ENCODE data around the gene EPRS1. TPM values are rescaled to one million over a fixed set of nuclear protein-coding genes. Genes with fewer than 3 reads are reported as not detected.

Gene EPRS1
- polyA plus RNA-seq, 1 experiment, result 129 TPM

DNA sequence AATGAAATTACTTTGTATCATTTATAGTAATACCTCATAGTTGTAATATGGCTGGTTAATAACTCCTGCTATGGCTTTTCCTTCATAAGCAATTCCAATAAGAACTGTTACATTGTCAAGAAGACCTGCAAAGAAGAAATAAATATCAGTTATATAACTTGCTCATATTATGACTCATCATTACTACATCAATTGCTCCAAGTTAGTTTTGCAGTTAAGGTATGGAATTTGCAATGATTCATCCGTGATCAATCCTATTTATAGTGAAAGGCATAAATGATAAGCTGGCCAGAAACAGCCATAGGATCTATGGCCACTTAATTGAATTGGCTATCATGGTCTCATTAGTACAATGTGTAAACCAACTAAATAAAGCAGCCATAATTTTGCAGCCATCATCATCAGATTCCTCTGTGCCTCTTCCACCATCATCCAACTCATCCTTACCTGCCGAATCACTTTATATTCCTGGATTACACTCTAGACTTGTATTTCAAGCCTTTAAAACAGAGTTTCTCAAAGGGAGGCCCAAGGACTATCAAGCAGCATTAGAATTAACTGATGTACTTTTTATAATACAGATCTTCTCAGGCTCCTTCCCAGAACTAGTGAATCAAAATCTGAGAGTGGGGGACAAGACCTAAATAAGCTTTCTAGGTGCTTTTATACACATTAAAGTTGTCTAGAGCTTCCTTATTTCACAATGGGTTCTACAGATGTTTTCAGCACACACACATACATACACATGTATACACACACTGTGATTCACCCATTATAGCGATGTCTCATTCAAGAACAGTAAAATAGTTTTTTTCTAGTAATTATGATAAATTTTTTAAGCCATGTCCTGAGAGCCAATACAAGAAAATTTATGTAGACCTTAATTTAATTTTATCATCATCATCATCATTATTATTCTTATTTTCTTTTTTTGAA is 21.2 kb upstream of the EPRS1 start:
- Histone ChIP-seq H3K9me3 (ENCODE audit: control insufficient read depth, insufficient read depth, low read length) (no peaks in the 10 kb centered on the region), H3K27ac (ENCODE audit: low read depth, low read length) (no peak overlapping the region), H3K4me3 (ENCODE audit: low read depth, low read length) (no peak overlapping the region), H3K27me3 (ENCODE audit: control insufficient read depth, insufficient read depth, low read length) (no peaks in the 10 kb centered on the region)
- DNase-seq (ENCODE audit: low read depth, low spot score), result no peak
- CTCF ChIA-PET, result no interaction called here
- TF ChIP-seq, protein P1, sequence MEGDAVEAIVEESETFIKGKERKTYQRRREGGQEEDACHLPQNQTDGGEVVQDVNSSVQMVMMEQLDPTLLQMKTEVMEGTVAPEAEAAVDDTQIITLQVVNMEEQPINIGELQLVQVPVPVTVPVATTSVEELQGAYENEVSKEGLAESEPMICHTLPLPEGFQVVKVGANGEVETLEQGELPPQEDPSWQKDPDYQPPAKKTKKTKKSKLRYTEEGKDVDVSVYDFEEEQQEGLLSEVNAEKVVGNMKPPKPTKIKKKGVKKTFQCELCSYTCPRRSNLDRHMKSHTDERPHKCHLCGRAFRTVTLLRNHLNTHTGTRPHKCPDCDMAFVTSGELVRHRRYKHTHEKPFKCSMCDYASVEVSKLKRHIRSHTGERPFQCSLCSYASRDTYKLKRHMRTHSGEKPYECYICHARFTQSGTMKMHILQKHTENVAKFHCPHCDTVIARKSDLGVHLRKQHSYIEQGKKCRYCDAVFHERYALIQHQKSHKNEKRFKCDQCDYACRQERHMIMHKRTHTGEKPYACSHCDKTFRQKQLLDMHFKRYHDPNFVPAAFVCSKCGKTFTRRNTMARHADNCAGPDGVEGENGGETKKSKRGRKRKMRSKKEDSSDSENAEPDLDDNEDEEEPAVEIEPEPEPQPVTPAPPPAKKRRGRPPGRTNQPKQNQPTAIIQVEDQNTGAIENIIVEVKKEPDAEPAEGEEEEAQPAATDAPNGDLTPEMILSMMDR (IDR thresholded peaks at IDR 0.05; ENCODE audit: low read depth, low read length), result no peak
- POLR2A ChIA-PET, result interaction anchor here (1.0 kb wide), 1 partner anchor 22 kb away, joined by 3 read pairs; the partner anchor contains the start of gene BPNT1

DNA sequence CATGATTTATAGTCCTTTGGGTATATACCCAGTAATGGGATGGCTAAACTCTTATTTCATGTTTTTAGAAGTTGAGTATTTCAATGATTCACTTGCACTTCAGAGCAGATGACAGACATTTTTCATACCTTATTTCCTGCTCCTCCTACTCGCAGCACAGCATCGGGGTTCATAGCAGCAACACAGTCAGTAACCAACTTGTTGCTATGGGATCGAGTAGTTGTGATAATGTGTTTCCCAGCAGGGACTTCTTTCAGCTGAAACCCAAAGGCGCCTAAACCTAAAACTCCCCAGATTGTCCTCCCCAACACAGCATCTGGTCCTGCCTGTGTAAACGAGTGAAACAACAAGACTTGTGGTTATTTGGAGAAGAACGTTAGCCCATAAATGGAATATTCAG is 16.3 kb upstream of the EPRS1 start:
- Histone ChIP-seq H3K27ac (ENCODE audit: low read depth, low read length) (no peak overlapping the region), H3K9me3 (ENCODE audit: control insufficient read depth, insufficient read depth, low read length) (no peaks in the 10 kb centered on the region), H3K27me3 (ENCODE audit: control insufficient read depth, insufficient read depth, low read length) (no peaks in the 10 kb centered on the region), H3K4me3 (ENCODE audit: low read depth, low read length) (no peak overlapping the region)
- DNase-seq (ENCODE audit: low read depth, low spot score), result no peak
- POLR2A ChIA-PET, result no interaction called here
- TF ChIP-seq, protein P1 (IDR thresholded peaks at IDR 0.05; ENCODE audit: low read depth, low read length), result no peak
- CTCF ChIA-PET, result no interaction called here

DNA sequence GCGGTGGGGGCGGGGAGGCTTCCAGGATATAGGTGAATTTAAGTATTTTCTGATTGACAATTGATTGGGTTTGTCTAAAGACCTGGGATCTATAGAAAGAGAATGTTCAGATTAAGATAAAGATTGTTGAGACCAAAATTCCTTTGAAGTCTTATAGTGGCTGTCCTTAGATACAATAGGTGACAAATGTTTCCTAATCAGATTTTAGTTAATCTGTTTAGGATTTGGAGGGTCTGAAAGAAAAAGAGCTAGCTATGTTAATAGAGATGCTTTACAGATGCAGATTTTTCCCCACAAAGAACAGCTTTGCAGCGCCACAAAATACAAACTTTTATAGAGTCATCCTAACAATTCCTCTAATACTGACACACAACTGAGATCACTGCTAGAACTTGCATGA is 14.6 kb upstream of the EPRS1 start:
- Histone ChIP-seq H3K27me3 (ENCODE audit: control insufficient read depth, insufficient read depth, low read length) (no peaks in the 10 kb centered on the region), H3K4me3 (ENCODE audit: low read depth, low read length) (no peak overlapping the region), H3K27ac (ENCODE audit: low read depth, low read length) (no peak overlapping the region), H3K9me3 (ENCODE audit: control insufficient read depth, insufficient read depth, low read length) (no peaks in the 10 kb centered on the region)
- TF ChIP-seq, protein P1 (IDR thresholded peaks at IDR 0.05; ENCODE audit: low read depth, low read length), result no peak
- CTCF ChIA-PET, result no interaction called here
- no peak for DNase-seq (ENCODE audit: low read depth, low spot score)
- POLR2A ChIA-PET, result interaction anchor here (0.7 kb wide), 1 partner anchor 22 kb away, joined by 3 read pairs; no protein-coding TSS in a partner anchor

DNA sequence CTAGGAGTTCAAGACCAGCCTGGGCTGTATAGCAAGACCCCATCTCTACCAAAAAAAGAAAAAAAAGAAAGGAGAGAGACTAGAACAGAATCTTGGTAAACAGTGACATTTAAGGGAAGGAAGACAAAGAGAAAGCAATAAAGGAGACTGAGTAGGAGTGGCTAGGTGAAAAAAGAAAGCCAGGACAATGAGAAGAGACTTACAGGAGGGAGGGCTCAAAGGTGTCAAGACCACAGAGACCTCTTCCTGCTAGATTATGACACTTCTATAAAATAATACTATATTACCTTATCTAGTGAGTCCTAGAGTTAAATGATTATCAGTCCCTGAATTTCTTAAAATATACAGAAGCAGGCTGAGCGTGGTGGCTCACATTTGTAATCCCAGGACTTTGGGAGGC is 10.1 kb upstream of the EPRS1 start:
- H3K27me3 ChIP-seq (ENCODE audit: control insufficient read depth, insufficient read depth, low read length), result no peaks in the 10 kb centered on the region
- ChIA-PET CTCF (no interaction called here), POLR2A (no interaction called here)
- no peak overlapping the region for H3K27ac ChIP-seq (ENCODE audit: low read depth, low read length)
- no peak overlapping the region for H3K4me3 ChIP-seq (ENCODE audit: low read depth, low read length)
- no peak for DNase-seq (ENCODE audit: low read depth, low spot score)
- TF ChIP-seq, protein P1 (IDR thresholded peaks at IDR 0.05; ENCODE audit: low read depth, low read length), result no peak
- H3K9me3 ChIP-seq (ENCODE audit: control insufficient read depth, insufficient read depth, low read length), result no peaks in the 10 kb centered on the region
